ENCODE results near the gene ITCH.

Gene ITCH

DNA sequence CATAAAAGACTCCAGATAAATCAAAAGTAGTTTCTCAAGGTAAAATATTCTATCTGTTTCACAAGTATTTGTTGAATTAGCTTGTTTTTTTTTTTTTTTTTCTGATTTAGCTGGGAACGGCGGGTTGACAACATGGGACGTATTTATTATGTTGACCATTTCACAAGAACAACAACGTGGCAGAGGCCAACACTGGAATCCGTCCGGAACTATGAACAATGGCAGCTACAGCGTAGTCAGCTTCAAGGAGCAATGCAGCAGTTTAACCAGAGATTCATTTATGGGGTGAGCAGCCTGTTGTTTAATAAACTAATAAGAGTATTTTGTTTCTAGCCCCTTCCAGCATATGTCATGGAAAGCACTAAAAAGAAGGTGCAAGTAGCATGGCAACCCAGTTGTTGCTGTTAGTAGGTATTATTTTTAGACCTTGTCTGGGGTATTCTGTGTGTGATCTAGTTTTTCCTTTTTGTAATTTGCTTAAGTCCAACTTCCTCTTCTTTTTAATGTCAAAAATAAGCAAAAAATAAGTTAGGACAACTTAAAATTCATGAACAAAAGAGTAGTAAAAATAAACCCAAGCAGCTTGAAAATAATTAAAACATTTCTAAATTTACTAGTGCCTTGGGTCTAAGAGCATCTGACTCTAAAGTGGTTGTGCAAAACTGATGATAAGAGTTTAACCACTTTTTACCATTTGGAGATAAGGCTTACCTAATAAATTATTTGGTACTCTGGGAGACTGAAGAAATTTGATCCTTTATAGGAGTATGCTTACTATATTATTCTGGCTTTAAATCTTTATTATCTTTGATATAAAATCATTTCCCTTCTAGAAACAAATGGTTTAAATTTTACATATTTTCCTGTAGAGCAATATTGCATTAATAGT is 82.3 kb downstream of the ITCH start:
- Histone ChIP-seq H3K36me3 (peaks cover 95% of the 10 kb centered on the region), H3K9me3 (no peaks in the 10 kb centered on the region), H3K4me3 (ENCODE audit: low read depth in 1 of 2, low read length in 1 of 2) (no peak overlapping the region), H3K27me3 (no peaks in the 10 kb centered on the region), H3K27ac (no peak overlapping the region), H3K4me1 (ENCODE audit: control insufficient read depth in 1 of 2, insufficient read depth in 1 of 2, low read depth in 1 of 2, low read length in 1 of 2) (no peaks in the 10 kb centered on the region)
- TF ChIP-seq CTCF (IDR thresholded peaks at IDR 0.05) = no peak

DNA sequence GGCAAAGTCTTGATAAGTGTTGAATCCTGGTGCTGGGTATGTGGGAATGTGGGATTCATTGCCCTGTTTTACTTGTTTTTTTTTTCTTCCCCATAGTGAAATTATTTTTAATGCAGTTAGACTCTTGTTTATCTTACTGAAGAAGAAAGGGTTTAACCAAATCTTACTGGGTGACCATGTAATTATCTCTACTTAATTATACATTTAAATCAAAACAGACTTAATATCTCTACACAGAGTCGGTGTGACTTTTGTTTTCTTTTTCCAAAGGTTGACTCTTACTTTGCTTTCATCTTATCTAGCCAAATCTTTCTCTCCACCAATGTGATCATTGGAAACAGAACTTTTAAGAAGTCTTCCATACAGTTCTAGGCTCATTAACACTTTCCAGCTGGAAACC is 85.4 kb downstream of the ITCH start:
- Histone ChIP-seq H3K27ac (no peak overlapping the region), H3K4me3 (ENCODE audit: low read depth in 1 of 2, low read length in 1 of 2) (no peak overlapping the region), H3K4me1 (ENCODE audit: control insufficient read depth in 1 of 2, insufficient read depth in 1 of 2, low read depth in 1 of 2, low read length in 1 of 2) (no peaks in the 10 kb centered on the region), H3K36me3 (peaks cover 94% of the 10 kb centered on the region), H3K9me3 (no peaks in the 10 kb centered on the region), H3K27me3 (no peaks in the 10 kb centered on the region)
- TF ChIP-seq CTCF (IDR thresholded peaks at IDR 0.05) = no peak

- no peak for TF ChIP-seq CTCF (IDR thresholded peaks at IDR 0.05)
- no peak overlapping the region for H3K4me3 ChIP-seq (ENCODE audit: low read depth in 1 of 2, low read length in 1 of 2)
- no peaks in the 10 kb centered on the region for H3K27me3 ChIP-seq
- H3K9me3 ChIP-seq = no peaks in the 10 kb centered on the region
- no peaks in the 10 kb centered on the region for H3K4me1 ChIP-seq (ENCODE audit: control insufficient read depth in 1 of 2, insufficient read depth in 1 of 2, low read depth in 1 of 2, low read length in 1 of 2)
- H3K36me3 ChIP-seq = peaks cover 88% of the 10 kb centered on the region
- H3K27ac ChIP-seq = no peak overlapping the region
Measured at GRCh38 chr20:34449674-34450592, 86.9 kb downstream of the ITCH start.

DNA sequence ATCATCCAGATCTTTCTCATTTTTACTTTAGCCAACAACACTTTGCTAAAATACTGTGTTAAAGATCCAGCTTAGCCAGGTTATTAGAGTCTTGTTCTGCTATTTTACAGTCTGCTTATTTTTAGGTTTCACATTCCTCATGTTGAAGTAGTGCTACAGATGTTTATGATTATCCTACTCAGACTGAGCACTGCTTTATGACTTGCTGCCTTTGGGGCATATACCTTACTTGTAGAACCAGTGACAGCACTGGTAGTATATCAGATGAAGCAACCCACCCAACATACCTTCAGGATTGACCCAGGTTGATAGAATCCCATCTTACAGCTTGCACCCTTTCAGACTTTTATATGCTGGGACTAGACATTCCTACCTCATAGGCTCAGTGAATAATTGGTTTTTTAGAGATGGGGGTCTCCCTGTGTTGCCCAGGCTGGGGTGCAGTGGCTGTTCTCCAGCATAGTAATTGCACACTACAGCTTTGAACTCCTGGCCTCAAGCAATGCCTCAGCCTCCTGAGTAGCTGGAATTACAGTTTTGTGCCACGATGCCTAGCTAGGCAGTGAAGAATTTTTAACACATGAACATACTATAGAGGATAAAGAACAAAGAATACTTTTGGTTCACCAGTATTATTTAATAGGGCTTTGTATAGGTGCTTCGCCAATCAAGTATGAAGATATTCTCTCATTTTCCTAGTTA is 89.4 kb downstream of the ITCH start:
- Histone ChIP-seq H3K4me3 (ENCODE audit: low read depth in 1 of 2, low read length in 1 of 2) (no peak overlapping the region), H3K36me3 (peaks cover 83% of the 10 kb centered on the region)
- no peak for TF ChIP-seq CTCF (IDR thresholded peaks at IDR 0.05)

DNA sequence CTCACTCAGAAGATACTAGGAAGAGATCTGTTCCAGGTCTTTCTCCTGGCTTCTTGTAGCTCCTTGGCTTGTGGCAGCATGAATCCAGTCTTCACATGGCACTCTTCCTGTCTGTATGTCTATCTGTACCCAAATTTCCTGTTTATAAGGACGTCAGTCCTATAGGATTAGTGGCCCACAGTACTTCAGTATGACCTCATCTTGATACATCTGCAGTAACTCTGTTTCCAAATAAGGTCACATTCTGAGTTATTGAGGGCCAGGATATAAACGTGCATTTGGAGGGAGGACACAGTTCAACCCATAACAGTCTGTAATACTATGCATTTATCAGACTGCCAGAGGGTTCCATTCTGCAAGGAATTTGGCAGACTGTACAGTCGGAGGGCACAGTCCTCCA is 95.6 kb downstream of the ITCH start:
- TF ChIP-seq CTCF (IDR thresholded peaks at IDR 0.05) = no peak
- peaks cover 79% of the 10 kb centered on the region for H3K36me3 ChIP-seq
- no peak overlapping the region for H3K4me3 ChIP-seq (ENCODE audit: low read depth in 1 of 2, low read length in 1 of 2)
- no peak overlapping the region for H3K27ac ChIP-seq
- H3K4me1 ChIP-seq (ENCODE audit: control insufficient read depth in 1 of 2, insufficient read depth in 1 of 2, low read depth in 1 of 2, low read length in 1 of 2) = no peaks in the 10 kb centered on the region
- H3K9me3 ChIP-seq = no peaks in the 10 kb centered on the region
- H3K27me3 ChIP-seq = no peaks in the 10 kb centered on the region

More for the DNA sequence above, 89.4 kb downstream of the ITCH start:
- no peaks in the 10 kb centered on the region for H3K27me3 ChIP-seq
- no peak overlapping the region for H3K27ac ChIP-seq
- H3K9me3 ChIP-seq = no peaks in the 10 kb centered on the region
- no peaks in the 10 kb centered on the region for H3K4me1 ChIP-seq (ENCODE audit: control insufficient read depth in 1 of 2, insufficient read depth in 1 of 2, low read depth in 1 of 2, low read length in 1 of 2)
